Left ventricle myocardium inferior (tissue), 1 donor: ENCODE data around the gene AFAP1L1. TPM values are rescaled to one million over a fixed set of nuclear protein-coding genes. Genes with fewer than 3 reads are reported as not detected.

Experiments
- DNase-seq: peaks from one replicate; pipeline ENCODE4 v3.0.0-alpha.2; 2020
- H3K27ac ChIP-seq: fragments of 200-600 bp; replicated peaks from 2 replicates; pipeline ENCODE4 v1.8.0; 2021
- H3K27me3 ChIP-seq: fragments of 200-600 bp; 2 replicates; pipeline ENCODE4 v1.8.0; 2021; ENCODE audit warnings: low read depth
- H3K36me3 ChIP-seq: fragments of 200-600 bp; 2 replicates; pipeline ENCODE4 v1.8.0; 2021
- H3K4me1 ChIP-seq: fragments of 200-600 bp; 2 replicates; pipeline ENCODE4 v1.8.0; 2021
- H3K4me3 ChIP-seq: fragments of 200-600 bp; 2 replicates; pipeline ENCODE4 v1.8.0; 2021; ENCODE audit warnings: mild to moderate bottlenecking, moderate library complexity
- H3K9me3 ChIP-seq: fragments of 200-600 bp; replicated peaks from 2 replicates; pipeline ENCODE4 v1.8.0; 2021
- CTCF ChIP-seq: fragments of 200-600 bp; IDR thresholded peaks from 2 replicates; pipeline ENCODE4 v1.8.0; 2021; ENCODE audit warnings: antibody characterized with exemption, mild to moderate bottlenecking, borderline replicate concordance
- intact Hi-C: fragments of 100-400 bp; cut with micrococcal nuclease; formaldehyde crosslinking; loops from one replicate; pipeline ENCODE4 v1.11.0; 2022
- total RNA-seq: library from RNA; stranded (reverse); fragmentation: NEBNext Ultra II Directional; extraction: Animal tissue kit (Norgen Biotek cat#: 25700); gene quantifications from one replicate; pipeline ENCODE4 v1.2.1, GENCODE V29; 2021
- donor health status: DM: no; HTN: yes; CAD: no; lungs with severe emphysema.

Gene AFAP1L1
- total RNA-seq, 1 donor from 2014 or later = 40.6 TPM

- DNase-seq = no peak
- peaks cover 58% of the 10 kb centered on the region for H3K4me1 ChIP-seq
- no peak for TF ChIP-seq CTCF
- intact Hi-C loops = no loop called here
- H3K27ac ChIP-seq = peak overlapping the region; percentile 31
- peaks cover 51% of the 10 kb centered on the region for H3K36me3 ChIP-seq
- H3K27me3 ChIP-seq = no peaks in the 10 kb centered on the region
- no peaks in the 10 kb centered on the region for H3K9me3 ChIP-seq
- H3K4me3 ChIP-seq = no peak overlapping the region
Observed at GRCh38 chr5:149348518-149348917, 76.9 kb downstream of the AFAP1L1 start.

DNA sequence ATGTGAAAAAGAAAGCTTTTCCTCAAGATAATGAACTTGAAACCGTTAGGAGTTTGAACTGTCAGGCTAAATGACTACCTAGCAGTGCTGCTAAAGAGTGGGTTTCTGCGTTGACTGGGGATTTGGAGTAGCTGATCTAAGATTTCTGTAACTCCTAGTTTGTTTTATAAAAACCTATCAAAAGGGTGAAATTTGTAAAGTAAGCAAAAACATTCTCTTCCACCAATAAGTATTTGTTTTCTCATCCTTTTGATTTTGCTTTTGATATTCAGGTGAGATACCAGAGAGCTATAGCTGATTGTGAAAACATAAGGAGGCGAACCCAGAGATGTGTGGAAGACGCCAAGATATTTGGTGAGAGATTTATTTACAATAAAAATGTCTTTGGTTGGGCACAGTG, 77.7 kb downstream of the AFAP1L1 start:
- no peaks in the 10 kb centered on the region for H3K27me3 ChIP-seq
- no peaks in the 10 kb centered on the region for H3K9me3 ChIP-seq
- peaks cover 56% of the 10 kb centered on the region for H3K4me1 ChIP-seq
- peaks cover 59% of the 10 kb centered on the region for H3K36me3 ChIP-seq
- H3K27ac ChIP-seq = peak overlapping the region; percentile 31
- H3K4me3 ChIP-seq = no peak overlapping the region
- DNase-seq = no peak
- TF ChIP-seq CTCF = no peak
- intact Hi-C loops = no loop called here

- Histone ChIP-seq H3K4me3 (no peak overlapping the region), H3K4me1 (peaks cover 35% of the 10 kb centered on the region), H3K36me3 (peaks cover 67% of the 10 kb centered on the region), H3K27me3 (no peaks in the 10 kb centered on the region), H3K9me3 (no peaks in the 10 kb centered on the region), H3K27ac (peak overlapping the region; percentile 53)
- intact Hi-C loops = no loop called here
- TF ChIP-seq CTCF = no peak
- no peak for DNase-seq
Observed at GRCh38 chr5:149352169-149352568, 80.5 kb downstream of the AFAP1L1 start.

- Histone ChIP-seq H3K27me3 (no peaks in the 10 kb centered on the region), H3K4me1 (peaks cover 33% of the 10 kb centered on the region), H3K4me3 (no peak overlapping the region), H3K36me3 (peaks cover 57% of the 10 kb centered on the region), H3K27ac (no peak overlapping the region), H3K9me3 (no peaks in the 10 kb centered on the region)
- TF ChIP-seq CTCF = no peak
- intact Hi-C loops = no loop called here
- no peak for DNase-seq
Observed at GRCh38 chr5:149353911-149354310, 82.3 kb downstream of the AFAP1L1 start.

DNA sequence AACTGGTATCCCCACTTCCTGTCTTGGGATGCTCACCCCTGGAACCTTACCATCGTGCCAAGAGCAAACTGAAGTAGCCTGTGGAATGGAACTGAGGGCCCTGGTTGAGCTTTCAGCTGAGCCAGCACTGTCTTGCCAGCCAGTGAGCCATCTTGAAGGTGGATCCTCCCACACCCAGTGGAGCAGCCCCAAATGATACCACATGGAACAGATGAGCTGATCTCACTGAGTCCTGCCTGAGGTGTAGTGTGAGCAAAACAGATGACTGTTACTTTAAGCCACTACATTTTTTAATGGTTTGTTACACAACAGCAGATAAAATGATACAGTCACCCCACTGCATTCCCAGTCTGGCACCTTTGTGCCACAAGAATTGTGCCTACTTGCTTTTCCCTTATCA, 84.0 kb downstream of the AFAP1L1 start:
- H3K9me3 ChIP-seq = no peaks in the 10 kb centered on the region
- H3K27ac ChIP-seq = no peak overlapping the region
- peaks cover 31% of the 10 kb centered on the region for H3K4me1 ChIP-seq
- intact Hi-C loops = no loop called here
- H3K4me3 ChIP-seq = no peak overlapping the region
- DNase-seq = no peak
- H3K27me3 ChIP-seq = no peaks in the 10 kb centered on the region
- no peak for TF ChIP-seq CTCF
- H3K36me3 ChIP-seq = peaks cover 40% of the 10 kb centered on the region

GRCh38 chr5:149356391-149356790, 84.7 kb downstream of the AFAP1L1 start:
- intact Hi-C loops = no loop called here
- TF ChIP-seq CTCF = no peak
- Histone ChIP-seq H3K27me3 (no peaks in the 10 kb centered on the region), H3K9me3 (no peaks in the 10 kb centered on the region), H3K36me3 (peaks cover 33% of the 10 kb centered on the region), H3K4me3 (no peak overlapping the region), H3K4me1 (peaks cover 30% of the 10 kb centered on the region), H3K27ac (no peak overlapping the region)
- no peak for DNase-seq
